Measurements from ENCODE around the gene PXDN.

GRCh38 chr2:1673160-1673944 is 71.0 kb downstream of the PXDN start:
- TF ChIP-seq, protein P1, sequence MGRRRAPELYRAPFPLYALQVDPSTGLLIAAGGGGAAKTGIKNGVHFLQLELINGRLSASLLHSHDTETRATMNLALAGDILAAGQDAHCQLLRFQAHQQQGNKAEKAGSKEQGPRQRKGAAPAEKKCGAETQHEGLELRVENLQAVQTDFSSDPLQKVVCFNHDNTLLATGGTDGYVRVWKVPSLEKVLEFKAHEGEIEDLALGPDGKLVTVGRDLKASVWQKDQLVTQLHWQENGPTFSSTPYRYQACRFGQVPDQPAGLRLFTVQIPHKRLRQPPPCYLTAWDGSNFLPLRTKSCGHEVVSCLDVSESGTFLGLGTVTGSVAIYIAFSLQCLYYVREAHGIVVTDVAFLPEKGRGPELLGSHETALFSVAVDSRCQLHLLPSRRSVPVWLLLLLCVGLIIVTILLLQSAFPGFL (CRISPR knock-in tag; IDR thresholded peaks at IDR 0.05; ENCODE audit: borderline replicate concordance) = no peak
- TF ChIP-seq PRDM15 (CRISPR knock-in tag; IDR thresholded peaks at IDR 0.05) = no peak
- TF ChIP-seq CTCF (IDR thresholded peaks at IDR 0.05) = no peak
- no peak for TF ChIP-seq USF2 (CRISPR knock-in tag; IDR thresholded peaks at IDR 0.05)
- TF ChIP-seq JUN (CRISPR knock-in tag; IDR thresholded peaks at IDR 0.05) = no peak
- TF ChIP-seq, protein P2, sequence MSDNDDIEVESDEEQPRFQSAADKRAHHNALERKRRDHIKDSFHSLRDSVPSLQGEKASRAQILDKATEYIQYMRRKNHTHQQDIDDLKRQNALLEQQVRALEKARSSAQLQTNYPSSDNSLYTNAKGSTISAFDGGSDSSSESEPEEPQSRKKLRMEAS (CRISPR knock-in tag; IDR thresholded peaks at IDR 0.05) = no peak
- TF ChIP-seq NFATC4 (CRISPR knock-in tag; IDR thresholded peaks at IDR 0.05) = no peak
- TF ChIP-seq, protein P3, sequence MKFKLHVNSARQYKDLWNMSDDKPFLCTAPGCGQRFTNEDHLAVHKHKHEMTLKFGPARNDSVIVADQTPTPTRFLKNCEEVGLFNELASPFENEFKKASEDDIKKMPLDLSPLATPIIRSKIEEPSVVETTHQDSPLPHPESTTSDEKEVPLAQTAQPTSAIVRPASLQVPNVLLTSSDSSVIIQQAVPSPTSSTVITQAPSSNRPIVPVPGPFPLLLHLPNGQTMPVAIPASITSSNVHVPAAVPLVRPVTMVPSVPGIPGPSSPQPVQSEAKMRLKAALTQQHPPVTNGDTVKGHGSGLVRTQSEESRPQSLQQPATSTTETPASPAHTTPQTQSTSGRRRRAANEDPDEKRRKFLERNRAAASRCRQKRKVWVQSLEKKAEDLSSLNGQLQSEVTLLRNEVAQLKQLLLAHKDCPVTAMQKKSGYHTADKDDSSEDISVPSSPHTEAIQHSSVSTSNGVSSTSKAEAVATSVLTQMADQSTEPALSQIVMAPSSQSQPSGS (CRISPR knock-in tag; IDR thresholded peaks at IDR 0.05; ENCODE audit: borderline replicate concordance, low read depth) = no peak
